SU-DHL-6 (cell line): ENCODE results near the gene PITPNC1.
"Not testable (repeated sequence)": the region's sequence is repeated elsewhere in the genome, so short reads cannot be mapped to it uniquely, and the experiment has no call there.

Experiments used
- EZH2phosphoT487 ChIP-seq: fragments of 200-600 bp; sonication (generic), shearing (Covaris generic); conservative IDR thresholded peaks from 2 replicates; pipeline ENCODE4 v1.6.1; 2018; ENCODE audit warnings: mild to moderate bottlenecking, antibody characterized with exemption, low read length, moderate library complexity, mixed read lengths
- TF ChIP-seq, protein P1 (sequence below): fragments of 200-600 bp; sonication (generic); IDR thresholded peaks from one replicate; pipeline ENCODE4 v1.5.1; 2017; ENCODE audit warnings: antibody characterized with exemption, mild to moderate bottlenecking, low read length, moderate library complexity; ENCODE audit not compliant: insufficient read depth, poor library complexity, severe bottlenecking

DNA sequence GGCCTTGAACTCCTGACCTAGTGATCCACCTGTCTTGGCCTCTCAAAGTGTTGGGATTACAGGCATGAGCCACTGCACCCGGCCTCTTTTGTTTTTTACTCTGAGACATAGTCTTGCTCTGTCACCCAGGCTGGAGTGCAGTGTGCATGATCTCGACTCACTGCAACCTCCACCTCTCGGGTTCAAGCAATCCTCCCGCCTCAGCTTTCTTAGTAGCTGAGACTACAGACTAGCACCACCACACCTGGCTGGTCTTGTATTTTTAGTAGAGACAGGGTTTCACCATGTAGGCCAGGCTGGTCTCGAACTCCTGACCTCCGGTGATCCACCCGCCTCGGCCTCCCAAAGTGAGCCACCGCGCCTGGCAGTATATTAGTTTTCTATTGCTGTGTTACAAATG, 11.5 kb downstream of the PITPNC1 start:
- TF ChIP-seq, protein P1, sequence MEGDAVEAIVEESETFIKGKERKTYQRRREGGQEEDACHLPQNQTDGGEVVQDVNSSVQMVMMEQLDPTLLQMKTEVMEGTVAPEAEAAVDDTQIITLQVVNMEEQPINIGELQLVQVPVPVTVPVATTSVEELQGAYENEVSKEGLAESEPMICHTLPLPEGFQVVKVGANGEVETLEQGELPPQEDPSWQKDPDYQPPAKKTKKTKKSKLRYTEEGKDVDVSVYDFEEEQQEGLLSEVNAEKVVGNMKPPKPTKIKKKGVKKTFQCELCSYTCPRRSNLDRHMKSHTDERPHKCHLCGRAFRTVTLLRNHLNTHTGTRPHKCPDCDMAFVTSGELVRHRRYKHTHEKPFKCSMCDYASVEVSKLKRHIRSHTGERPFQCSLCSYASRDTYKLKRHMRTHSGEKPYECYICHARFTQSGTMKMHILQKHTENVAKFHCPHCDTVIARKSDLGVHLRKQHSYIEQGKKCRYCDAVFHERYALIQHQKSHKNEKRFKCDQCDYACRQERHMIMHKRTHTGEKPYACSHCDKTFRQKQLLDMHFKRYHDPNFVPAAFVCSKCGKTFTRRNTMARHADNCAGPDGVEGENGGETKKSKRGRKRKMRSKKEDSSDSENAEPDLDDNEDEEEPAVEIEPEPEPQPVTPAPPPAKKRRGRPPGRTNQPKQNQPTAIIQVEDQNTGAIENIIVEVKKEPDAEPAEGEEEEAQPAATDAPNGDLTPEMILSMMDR: not testable (repeated sequence)
- not testable (repeated sequence) for TF ChIP-seq EZH2phosphoT487
